C4-2B (cell line): Measurements from ENCODE around the gene MTMR11.

Experiments used
- H3K27ac ChIP-seq: fragments of 450-650 bp; 2 replicates; pipeline ENCODE4 v1.5.1; 2017
- CTCF ChIP-seq: fragments of 450-650 bp; conservative IDR thresholded peaks from 2 replicates; pipeline ENCODE4 v1.5.1; 2017; ENCODE audit warnings: mild to moderate bottlenecking
- ZFX ChIP-seq: fragments of 450-650 bp; IDR thresholded peaks from 2 replicates; pipeline ENCODE4 v1.6.1; 2017

Gene MTMR11

GRCh38 chr1:149896575-149896974 lies 40.1 kb downstream of the MTMR11 start:
- TF ChIP-seq ZFX (no peak), CTCF (no peak)
- no peak overlapping the region for H3K27ac ChIP-seq

GRCh38 chr1:149888999-149889289 lies 47.7 kb downstream of the MTMR11 start:
- H3K27ac ChIP-seq, result peak overlapping the region; percentile 99
- no peak for TF ChIP-seq ZFX
- TF ChIP-seq CTCF, result no peak

- peak overlapping the region; percentile 99 for H3K27ac ChIP-seq
- peak; percentile 85 for TF ChIP-seq CTCF
- no peak for TF ChIP-seq ZFX
These were observed 48.3 kb downstream of the MTMR11 start for GRCh38 chr1:149888247-149888998.

GRCh38 chr1:149887456-149888246 lies 49.0 kb downstream of the MTMR11 start:
- TF ChIP-seq ZFX (no peak), CTCF (no peak)
- H3K27ac ChIP-seq, result peak overlapping the region; percentile 99

GRCh38 chr1:149887196-149887455 lies 49.6 kb downstream of the MTMR11 start:
- peak overlapping the region; percentile 99 for H3K27ac ChIP-seq

- peak overlapping the region; percentile 99 for H3K27ac ChIP-seq
- no peak for TF ChIP-seq CTCF
- TF ChIP-seq ZFX, result no peak; the same call in 1 of the 2 replicates
These were observed 50.1 kb downstream of the MTMR11 start for GRCh38 chr1:149886396-149887195.

GRCh38 chr1:149886121-149886395 lies 50.6 kb downstream of the MTMR11 start:
- H3K27ac ChIP-seq, result peak overlapping the region; percentile 99

GRCh38 chr1:149885339-149886120 lies 51.1 kb downstream of the MTMR11 start:
- TF ChIP-seq ZFX (no peak), CTCF (no peak)
- peak overlapping the region; percentile 99 for H3K27ac ChIP-seq
